ENCODE results near the gene SAFB.

- TF ChIP-seq, protein P1, sequence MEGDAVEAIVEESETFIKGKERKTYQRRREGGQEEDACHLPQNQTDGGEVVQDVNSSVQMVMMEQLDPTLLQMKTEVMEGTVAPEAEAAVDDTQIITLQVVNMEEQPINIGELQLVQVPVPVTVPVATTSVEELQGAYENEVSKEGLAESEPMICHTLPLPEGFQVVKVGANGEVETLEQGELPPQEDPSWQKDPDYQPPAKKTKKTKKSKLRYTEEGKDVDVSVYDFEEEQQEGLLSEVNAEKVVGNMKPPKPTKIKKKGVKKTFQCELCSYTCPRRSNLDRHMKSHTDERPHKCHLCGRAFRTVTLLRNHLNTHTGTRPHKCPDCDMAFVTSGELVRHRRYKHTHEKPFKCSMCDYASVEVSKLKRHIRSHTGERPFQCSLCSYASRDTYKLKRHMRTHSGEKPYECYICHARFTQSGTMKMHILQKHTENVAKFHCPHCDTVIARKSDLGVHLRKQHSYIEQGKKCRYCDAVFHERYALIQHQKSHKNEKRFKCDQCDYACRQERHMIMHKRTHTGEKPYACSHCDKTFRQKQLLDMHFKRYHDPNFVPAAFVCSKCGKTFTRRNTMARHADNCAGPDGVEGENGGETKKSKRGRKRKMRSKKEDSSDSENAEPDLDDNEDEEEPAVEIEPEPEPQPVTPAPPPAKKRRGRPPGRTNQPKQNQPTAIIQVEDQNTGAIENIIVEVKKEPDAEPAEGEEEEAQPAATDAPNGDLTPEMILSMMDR (conservative IDR thresholded peaks at IDR 0.05), result no peak
- no peak for TF ChIP-seq ZFX (IDR thresholded peaks at IDR 0.05)
Observed at GRCh38 chr19:5646703-5647102, 23.8 kb downstream of the SAFB start.
